HG02588 (cell line): ENCODE results near the gene ADM2.

Source experiments
- ATAC-seq: cut with Tn5 transposase; IDR thresholded peaks from one replicate; pipeline ENCODE4 v1.9.1; 2021; ENCODE audit warnings: mild to moderate bottlenecking, moderate library complexity; ENCODE audit not compliant: unreplicated experiment

The ADM2 gene

DNA sequence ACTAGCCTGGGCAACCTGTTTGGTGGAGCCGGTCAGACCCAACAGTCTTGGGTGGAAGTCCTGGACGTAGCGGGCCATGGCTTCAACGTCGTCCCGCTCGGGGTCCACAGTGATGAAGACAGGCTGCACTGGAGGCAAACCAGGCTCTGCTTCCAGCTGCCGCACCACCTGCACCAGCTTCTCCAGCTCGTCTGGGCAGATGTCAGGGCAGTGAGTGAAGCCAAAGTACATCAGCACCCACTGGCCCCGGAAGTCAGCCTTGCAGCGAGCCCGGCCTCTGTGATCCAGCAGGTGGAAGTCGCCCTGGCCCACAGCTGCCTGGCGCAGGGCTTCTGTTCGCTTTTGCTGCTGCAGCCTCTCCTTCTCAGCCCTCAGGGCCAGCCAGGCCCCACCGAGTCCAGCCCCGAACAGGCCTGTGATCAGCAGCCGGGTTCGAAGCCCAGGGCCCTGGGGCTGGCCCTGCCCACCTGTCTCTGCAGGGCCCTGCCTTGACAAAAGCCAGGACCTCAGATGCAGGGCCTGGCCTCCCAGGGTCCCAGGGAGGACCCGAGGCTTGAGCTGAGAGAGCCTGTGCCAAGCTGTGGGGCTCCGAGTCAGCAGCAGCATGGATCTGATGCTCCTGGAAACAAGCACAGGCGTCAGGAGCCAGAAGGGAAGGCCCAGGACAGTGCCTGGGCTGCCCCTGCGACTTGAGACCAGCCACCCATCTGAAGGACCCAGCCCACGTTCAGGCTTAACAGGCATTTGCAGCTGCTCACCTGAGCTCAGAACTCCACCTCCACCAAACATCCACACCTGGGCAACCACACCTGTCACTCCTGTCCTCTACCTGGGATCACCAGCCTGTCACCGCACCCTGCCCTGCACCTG is 42.7 kb downstream of the ADM2 start:
- ATAC-seq = no peak

DNA sequence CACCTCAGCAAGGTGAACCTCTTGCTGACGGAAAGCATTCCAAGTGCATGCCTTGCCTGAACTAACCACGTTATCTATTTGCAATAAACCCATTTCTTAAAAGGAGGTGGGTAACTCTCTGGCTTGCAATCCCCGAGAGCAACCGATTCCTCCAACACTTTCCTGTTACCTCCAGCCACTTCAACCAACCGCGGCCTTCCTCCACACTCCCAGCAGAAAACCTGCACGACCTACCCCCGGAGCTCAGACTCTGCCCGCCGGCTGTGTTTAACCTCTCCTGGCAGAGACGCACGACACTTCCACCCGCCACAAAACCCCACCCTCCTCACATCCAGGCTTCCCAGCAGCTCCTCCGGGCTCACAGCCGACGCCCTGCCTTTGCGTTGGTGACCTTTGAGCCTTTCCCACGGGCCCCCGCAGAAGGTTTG is 43.3 kb downstream of the ADM2 start:
- no peak for ATAC-seq

DNA sequence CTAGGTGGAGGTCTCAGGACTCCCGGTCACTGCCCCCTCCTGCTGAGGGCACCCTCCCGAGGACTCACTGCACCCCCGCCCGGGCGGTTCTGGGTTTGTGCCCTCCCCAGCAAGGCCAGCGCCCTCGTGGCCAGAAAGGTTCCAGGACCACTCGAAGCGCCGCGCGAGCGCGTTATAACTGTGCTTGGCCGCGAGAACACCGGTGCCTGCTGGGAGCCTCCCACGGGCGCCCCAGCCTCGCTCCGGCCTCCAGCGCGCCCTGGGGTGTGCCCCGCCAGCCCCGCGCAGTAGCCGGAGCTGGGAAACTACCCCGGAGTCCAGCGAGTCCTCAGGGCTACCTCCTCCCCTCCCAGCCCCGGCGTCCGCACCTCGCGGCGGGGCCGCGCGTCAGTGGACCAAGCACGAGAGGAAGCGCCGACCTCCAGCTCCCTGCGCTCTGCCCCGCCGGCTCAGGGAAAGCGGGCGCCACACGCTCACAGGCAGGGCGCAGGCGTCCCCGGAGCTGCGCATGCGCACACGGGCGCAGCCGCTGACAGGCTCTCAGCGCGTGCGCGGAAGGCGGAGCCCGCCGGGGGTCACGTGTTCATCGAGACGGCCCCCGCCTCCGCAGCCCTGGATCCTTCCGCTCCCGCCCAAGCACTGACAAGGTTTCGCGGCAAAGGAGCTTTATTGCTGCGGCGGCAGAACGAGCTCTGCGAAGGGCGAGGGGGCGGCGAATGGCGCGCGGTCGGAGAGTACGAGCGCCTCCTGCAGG is 43.9 kb downstream of the ADM2 start, which contains the start of gene SCO2:
Gene SCO2 (minus strand): TSS at position 495 of the 754 bp plus-strand sequence. CDS start 1,187 bp downstream, outside the sequence.
- peak; percentile 37 for ATAC-seq

DNA sequence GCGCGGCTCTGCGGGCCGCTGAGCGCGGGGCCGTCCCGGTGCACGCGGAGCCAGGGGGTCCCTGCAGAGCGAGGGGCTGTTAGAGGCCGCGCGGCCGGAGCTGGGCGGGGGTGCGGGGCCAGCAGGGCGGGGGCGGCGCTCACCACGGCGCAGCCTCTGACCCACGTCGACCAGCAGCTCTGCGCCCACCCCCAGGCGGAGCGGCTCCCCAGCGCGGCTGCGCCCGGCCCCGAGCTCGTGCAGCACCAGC is 44.4 kb downstream of the ADM2 start:
- ATAC-seq = peak; percentile 17

DNA sequence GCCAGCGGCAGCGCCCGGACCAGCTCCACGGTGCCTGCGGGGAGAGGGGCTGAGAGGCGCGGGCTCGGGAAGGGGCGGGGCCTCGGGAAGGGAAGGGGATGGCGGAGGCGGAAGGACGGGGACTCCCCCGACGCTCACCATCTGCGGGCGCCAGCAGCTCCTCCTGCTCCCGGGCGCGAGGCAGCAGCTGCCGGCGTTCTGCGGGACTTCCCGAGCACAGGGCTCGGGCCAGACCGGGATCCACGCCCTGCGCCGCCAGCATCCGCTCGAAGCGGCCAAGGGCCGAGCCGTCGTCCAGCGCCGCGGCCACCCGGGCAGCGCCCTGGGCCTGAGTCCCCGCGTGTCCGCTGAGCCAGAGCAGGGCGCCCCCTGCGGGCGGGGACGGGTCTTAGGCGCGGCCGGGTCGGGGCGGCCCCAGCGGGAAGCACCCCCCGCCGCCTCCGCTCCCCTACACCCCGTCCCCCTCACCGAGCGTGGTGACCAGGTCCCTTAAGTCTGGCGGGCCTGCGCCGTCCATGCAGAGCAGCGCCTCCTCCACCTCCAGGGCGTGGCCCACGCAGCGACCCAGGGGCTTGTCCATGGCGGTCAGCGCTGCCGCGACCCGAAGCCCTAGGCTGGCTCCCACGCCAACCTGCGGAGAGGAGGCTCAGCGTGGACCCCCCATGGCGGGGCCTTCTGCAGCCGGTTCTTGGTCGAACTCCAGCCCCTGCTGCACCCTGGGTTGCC is 44.9 kb downstream of the ADM2 start:
- ATAC-seq = peak; percentile 31

DNA sequence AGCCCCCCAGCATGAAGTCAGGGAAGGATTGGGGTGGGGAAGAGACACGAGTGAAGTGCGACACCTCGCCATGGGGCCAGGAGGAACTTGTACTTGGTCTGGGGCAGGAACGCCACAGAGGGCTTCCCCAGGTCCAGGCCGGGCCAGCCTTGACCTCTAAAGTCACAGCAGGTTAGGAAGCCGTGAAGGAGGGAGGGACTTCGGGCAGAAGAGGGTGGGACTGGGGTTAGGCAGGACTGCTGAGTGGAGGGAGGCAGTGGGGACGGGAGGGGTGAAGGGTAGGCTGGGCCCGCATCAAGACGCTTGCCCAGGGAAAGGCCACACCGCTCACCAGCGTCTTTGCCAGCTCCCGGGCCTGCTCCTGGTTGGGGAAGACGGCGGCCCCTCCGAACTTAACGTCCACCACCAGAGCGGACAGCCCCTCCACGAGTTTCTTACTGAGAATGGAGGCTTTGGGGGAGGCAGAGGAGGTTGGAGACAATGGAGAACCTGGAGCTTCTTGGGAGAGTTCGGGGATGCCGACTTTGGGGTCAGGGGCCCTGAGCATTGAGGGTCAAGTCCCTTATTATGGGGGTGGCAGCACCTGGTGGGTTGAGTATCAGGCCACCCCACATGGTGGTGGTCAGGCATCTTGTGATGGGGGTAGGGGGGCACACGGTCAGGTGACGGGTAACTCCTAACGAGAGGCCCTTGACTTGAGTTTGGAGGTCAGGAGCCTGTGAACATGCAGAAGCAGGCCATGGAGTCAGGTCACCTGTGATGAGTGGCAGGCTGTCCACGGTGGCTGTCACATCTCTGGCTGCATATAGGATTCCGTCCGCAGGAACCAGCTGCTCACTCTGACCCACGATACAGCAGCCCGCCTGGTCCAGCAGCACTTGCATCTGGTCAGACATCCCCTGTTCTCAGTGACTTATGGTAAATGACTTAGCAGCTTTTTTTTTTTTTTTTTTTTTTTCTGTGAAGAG is 45.8 kb downstream of the ADM2 start:
- ATAC-seq = no peak

DNA sequence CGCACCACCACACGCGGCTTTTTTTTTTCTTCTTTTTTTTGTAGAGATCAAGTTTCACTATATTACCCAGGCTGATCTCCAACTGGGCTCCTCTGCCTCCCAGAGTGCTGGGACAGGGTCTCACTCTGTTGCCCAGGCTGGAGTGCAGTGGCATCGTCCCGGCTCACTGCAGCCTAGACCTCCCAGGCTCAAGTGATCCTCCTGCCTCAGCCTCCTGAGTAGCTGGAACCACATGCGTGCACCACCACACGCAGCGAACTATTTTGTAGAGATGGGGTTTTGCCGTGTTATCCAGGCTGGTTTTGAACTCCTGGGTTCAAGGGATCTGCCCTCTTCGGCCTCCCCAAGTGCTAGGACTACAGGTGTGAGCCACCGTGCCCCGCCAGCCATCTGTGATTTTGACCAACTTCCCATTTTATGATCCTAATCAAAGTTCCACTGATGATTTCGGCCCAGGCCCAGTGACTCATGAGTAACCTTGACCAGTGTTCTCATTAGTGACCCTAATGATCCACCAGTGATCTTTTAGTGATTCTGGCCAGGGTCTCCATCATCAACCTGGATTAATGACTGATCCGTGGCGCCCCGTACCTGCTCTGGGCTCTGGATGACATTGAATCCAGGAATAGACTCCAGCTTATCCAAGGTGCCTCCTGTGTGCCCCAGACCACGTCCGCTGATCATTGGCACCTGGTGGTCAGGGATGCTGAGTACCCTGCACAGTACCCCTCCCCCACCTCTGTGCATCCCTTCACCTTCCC is 46.8 kb downstream of the ADM2 start:
- ATAC-seq = no peak

DNA sequence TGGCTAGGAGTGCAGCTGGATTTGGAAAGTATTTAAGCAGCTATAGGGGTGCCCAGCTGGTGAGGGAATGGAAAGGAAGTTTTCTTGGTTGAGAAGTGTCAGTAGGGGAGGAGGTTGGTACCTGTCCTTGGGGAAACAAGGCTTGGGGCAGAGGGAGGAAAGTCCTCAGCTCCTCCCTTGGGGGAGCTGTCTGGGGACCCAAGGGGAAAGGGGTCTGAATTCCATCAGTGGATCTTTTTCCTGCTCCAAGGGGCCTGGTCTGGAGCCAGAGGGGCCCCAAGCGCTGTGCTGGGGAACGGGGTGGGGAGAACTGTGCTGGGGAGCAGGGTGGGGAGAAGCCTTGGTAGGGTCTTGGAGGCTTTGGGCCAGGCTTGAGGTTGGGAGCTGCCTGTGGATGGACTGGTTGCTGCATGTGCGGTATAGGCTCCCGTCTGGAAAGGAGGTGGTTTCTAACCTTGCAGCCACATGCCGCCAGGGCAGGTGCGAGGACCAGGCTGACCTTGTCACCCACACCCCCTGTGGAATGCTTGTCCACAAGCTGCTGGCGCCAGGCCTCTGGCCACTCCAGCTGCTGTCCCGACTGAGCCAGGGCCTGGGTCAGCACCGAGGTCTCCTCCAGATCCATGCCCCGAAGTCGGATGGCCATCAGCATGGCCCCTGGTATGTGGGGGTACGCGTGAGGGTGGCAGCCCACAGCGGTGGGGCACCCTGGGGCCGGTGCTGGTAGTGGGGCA is 47.5 kb downstream of the ADM2 start:
- no peak for ATAC-seq

DNA sequence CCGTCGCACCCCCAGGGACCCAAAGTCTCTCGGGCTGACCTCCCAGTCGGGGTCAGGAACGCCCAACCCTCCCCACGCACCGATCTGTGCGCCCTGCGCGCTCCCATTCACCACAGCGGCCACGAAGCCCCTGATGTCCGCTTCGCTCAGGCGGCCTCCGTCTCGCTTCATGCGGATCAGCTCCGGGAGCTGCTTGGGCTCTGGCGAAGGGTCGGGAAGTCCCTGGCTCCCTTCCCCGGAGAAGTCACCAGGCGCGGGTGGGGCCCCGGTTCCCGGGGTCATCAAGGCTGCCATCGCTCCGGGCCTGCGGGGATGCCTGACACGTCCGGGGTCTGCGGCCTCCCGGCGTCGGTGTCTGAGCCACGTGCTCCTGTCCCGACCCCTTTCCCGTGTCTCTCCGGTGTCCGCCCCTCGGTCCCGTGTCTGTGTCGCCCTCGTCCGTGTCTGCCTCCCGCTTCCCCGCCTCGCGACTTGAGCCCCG is 48.1 kb downstream of the ADM2 start:
- no peak for ATAC-seq

DNA sequence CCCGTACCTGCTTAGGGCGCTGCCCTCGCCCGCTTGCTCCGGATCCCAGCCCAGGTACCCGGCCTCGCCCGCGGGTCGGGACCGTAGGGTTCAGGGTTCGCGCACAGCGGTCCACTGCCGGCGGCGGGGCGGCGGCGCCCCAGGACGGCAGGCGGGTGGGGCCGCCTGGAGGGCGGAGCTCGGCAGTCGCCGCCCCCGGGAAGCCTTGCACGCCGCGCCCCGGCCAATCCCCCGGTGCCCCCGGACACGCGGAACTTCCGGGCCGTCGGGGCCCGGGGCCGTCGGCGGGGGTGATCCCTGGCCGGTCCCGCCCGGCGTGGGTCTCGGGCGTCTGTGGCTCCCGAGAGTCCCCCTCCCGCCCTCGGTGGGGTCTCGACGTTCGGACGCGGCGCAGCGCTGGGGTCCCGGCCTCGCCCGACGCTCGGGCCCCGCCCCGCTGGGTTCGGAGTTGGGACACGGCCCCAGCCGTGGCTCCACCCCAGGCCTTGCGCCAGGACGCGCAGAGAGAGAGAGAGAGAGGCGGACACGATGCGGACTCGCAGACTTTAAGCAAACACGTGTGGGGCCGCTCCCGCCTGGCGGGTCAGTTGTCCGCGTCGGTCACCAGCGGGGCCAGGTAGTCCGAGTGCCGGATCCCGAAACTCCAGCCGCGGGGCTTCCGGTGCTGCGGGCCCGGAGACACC is 48.7 kb downstream of the ADM2 start, which contains the start of gene TYMP:
Gene TYMP (minus strand): TSS at position 116 of the 683 bp plus-strand sequence. CDS start 303 bp downstream, outside the sequence.
- ATAC-seq = peak; percentile 15

DNA sequence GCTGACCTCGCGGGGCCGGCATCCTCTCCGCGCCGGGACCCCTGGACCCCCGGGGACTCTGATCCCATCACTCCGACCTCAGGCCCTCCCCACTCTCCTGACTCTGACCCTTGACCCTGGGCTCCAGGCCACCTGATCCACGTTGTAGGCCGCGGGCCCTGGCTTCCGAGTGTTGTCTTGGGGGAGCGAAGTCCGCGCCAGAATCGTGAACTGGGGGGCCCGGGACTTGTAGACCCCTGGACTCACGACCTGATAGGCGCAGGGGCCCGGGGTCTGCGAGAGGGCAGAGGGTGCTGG is 49.2 kb downstream of the ADM2 start:
- ATAC-seq = no peak

DNA sequence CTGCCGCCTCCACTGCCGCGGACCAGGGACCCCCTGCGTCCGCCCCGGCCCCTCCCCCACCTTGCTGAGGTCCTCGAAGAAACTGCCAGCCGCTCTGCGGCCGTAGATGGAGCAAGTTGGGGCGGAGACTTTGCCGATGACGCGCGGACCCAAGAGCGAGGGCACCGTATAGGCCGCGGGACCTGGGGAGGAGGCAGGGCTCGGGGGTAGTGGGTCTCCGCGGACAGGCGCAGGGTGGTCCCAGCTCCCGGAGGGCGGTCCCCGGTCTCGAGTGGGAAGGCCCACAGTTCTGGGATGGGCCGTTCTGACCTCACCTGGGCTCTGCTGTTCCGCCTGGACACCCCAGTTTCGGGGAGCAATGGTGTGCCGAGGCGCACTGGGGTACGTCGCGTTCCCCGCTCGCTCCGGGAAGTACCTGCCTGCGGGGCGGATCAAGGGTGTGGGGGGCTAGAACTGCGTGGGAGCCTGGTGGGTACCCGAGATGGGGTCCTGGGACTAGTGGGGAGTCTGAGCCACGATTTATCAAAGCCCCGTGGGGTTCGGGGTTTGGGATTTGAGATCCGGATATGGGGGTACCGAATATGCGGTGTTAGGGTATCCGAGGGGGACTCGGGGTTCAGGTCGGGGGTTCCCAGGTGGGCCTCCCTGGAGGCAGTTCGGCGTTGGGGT is 49.7 kb downstream of the ADM2 start:
- no peak for ATAC-seq

DNA sequence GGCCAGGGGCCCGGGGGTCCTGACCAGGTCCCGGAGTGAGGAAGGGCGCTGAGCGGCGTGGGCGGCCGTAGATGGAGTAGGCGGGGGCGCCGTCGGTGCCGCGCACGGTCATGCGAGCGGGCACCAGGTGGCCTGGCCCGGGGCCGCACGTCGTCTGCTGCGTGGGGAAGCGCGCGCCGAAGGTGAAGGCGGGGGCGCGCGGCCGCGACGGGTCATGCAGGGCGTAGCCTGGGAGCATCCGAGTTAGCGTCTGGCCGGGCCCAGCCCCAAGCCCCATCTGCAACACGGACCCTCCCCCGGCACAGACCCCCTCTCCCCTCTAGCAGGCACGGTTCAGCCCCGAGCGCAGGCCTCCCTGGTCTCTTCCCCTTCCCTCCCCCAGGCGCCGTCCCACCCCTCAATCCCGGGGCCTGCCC is 50.2 kb downstream of the ADM2 start:
- ATAC-seq = peak; percentile 17

DNA sequence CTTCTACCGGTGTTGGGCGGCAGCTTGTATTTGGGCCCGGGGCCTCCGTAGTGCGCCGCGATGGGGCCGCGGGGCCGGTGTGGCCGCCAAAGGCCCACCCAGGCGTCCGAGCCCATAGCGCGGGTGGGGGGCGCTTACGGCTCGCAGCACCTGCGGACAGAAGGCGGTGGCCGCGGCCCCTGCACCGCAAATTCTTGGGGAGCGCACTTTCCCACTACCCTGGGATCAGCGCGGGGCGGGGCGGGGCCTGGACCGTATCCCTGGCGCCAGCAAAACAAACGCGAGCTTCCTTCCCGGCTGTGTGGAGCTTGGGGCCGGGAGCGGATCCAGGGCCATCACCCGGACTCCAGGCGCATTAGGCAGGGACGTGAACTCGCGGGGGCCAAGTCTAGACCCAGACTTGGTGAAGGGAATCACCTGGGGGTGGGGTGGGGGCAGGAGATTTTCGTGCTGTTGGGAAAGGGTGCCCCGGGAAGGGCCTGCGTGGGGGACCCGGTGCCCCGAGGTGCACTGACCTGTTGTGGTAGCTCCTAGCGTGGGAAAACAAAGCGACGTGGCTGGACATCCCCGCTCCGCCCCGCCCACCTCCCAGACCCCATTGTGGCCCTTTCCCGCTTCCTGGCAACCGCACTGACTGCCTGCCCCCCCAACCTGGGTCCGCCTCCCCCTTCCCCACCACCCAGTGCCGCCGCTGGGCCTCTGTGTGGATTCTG is 50.8 kb downstream of the ADM2 start:
- peak; percentile 3 for ATAC-seq

DNA sequence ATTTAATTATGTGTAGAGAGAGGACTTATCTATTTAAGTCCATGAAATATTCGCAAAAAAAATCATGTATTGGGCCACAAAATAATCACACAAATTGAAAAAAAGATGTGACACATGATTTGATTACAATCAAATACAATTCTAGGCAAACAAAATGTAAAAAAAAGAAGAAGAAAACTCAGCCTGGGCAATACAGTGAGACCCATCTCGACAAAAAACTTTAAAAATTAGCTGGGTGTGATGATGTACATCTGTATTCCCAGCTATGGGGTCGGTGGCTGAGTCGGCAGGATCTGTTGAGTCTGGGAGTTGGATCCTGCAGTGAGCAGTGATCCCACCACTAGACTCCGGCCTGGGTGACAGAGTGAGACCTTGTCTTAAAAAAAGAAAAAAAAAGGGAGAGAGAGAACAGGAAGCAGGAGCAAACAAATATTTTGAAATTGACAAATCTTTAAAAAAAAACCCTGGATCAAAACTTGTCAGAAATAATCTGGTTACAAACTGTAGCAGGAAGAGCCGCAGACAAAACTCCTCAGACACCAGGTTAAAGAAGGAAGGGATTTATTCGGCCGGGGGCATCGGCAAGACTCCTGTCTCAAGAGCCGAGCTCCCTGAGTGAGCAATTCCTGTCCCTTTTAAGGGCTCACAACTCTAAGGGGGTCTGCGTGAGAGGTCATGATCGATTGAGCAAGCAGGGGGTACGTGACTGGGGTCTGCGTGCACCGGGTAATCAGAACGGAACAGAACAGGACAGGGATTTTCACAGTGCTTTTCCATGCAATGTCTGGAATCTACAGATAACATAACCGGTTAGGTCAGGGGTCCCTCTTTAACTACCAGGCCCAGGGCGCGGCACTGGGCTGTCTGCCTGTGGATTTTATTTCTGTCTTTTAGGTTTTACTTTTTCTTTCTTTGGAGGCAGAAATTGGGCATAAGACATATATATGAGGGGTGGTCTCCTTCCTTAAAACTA is 51.8 kb downstream of the ADM2 start:
- no peak for ATAC-seq
